Keratinocyte (primary cell): ENCODE data around the gene UNC13A. TPM values are rescaled to one million over a fixed set of nuclear protein-coding genes. Genes with fewer than 3 reads are reported as not detected.

Experiments used
- DNase-seq: peaks from one replicate; pipeline ENCODE4 v3.0.0-alpha.2; 2011; ENCODE audit warnings: low read depth, missing footprints, low spot score
- FAIRE-seq: peaks from 2 replicates; lab custom pipeline; 2011; peaks lifted over from hg19 to GRCh38; lab: Jason Lieb, UNC
- H2AFZ ChIP-seq: 2 replicates; pipeline ENCODE4 v1.6.0; 2012; ENCODE audit warnings: low read length, control low read depth, inconsistent platforms; ENCODE audit not compliant: control insufficient read depth
- H3K27ac ChIP-seq: 2 replicates; pipeline ENCODE4 v1.5.1; 2011; ENCODE audit warnings: low read length; ENCODE audit not compliant: control insufficient read depth, insufficient read depth
- H3K27me3 ChIP-seq: 3 replicates; pipeline ENCODE4 v1.6.0; 2011; ENCODE audit warnings: low read length; ENCODE audit not compliant: control insufficient read depth, insufficient read depth; ENCODE audit errors: extremely low read depth
- H3K36me3 ChIP-seq, 2 experiments: 2 replicates in 1 of 2; 3 replicates in 1 of 2; pipeline ENCODE4 v1.5.1; 2011; ENCODE audit warnings: low read length in 2 of 2, mild to moderate bottlenecking in 1 of 2; ENCODE audit not compliant: control insufficient read depth in 2 of 2, insufficient read depth in 2 of 2; ENCODE audit errors: extremely low read depth in 1 of 2
- H3K4me1 ChIP-seq: 3 replicates; pipeline ENCODE4 v1.5.1; 2011; ENCODE audit warnings: low read length; ENCODE audit not compliant: control insufficient read depth, insufficient read depth; ENCODE audit errors: extremely low read depth
- H3K4me2 ChIP-seq: 3 replicates; pipeline ENCODE4 v1.6.0; 2011; ENCODE audit warnings: low read depth, low read length; ENCODE audit not compliant: control insufficient read depth, insufficient read depth; ENCODE audit errors: extremely low read depth
- H3K4me3 ChIP-seq, 3 experiments: fragments of 200-600 bp in 1 of 3; sonication (generic) in 1 of 3; 2 replicates in 2 of 3; 3 replicates in 1 of 3; pipeline ENCODE4 v1.5.1; 2011 to 2016; ENCODE audit warnings: low read length in 3 of 3, mild to moderate bottlenecking in 3 of 3, control low read depth in 2 of 3, inconsistent platforms in 1 of 3, low read depth in 1 of 3, mixed read lengths in 1 of 3, mixed run types in 1 of 3, moderate library complexity in 1 of 3; ENCODE audit not compliant: control insufficient read depth in 2 of 3, insufficient read depth in 2 of 3; ENCODE audit errors: extremely low read depth in 1 of 3
- H3K79me2 ChIP-seq: 2 replicates; pipeline ENCODE4 v1.6.0; 2012; ENCODE audit warnings: low read length; ENCODE audit not compliant: control insufficient read depth, insufficient read depth
- H3K9ac ChIP-seq: 3 replicates; pipeline ENCODE4 v1.6.0; 2011; ENCODE audit warnings: low read length; ENCODE audit not compliant: control insufficient read depth, insufficient read depth; ENCODE audit errors: extremely low read depth
- H3K9me1 ChIP-seq: 3 replicates; pipeline ENCODE4 v1.6.0; 2011; ENCODE audit warnings: low read length; ENCODE audit not compliant: control insufficient read depth, insufficient read depth; ENCODE audit errors: extremely low read depth
- H3K9me3 ChIP-seq: 2 replicates; pipeline ENCODE4 v1.5.1; 2012; ENCODE audit warnings: low read depth, low read length; ENCODE audit not compliant: control insufficient read depth
- H4K20me1 ChIP-seq: 3 replicates; pipeline ENCODE4 v1.6.0; 2011; ENCODE audit warnings: low read length; ENCODE audit not compliant: control insufficient read depth, insufficient read depth; ENCODE audit errors: extremely low read depth
- CTCF ChIP-seq, 3 experiments: IDR thresholded peaks in 1 of 3; conservative IDR thresholded peaks in 1 of 3; optimal IDR thresholded peaks in 1 of 3; 2 replicates in 2 of 3; 3 replicates in 1 of 3; pipeline versions ENCODE3 to v1.5.1; 2011; ENCODE audit warnings: low read length in 3 of 3, mild to moderate bottlenecking in 3 of 3, moderate library complexity in 2 of 3, control low read depth in 1 of 3, inconsistent platforms in 1 of 3; ENCODE audit not compliant: insufficient read depth in 2 of 3; ENCODE audit errors: extremely low read depth in 1 of 3
- EZH2 ChIP-seq: IDR thresholded peaks from one replicate; pipeline ENCODE4 v1.6.1; 2012; ENCODE audit warnings: inconsistent platforms, mild to moderate bottlenecking, low read length, moderate library complexity
- dilution Hi-C: fragments of 300-500 bp; cut with MboI; formaldehyde crosslinking; loops from one replicate; pipeline ENCODE4 v1.7.0; 2020; ENCODE audit warnings: low sequenced_read_pairs; ENCODE audit not compliant: extremely low pct_ligation_motif_present
- polyA plus RNA-seq, 5 experiments: library from polyadenylated mRNA; depleted of rRNA in 3 of 5; stranded (reverse) in 3 of 5; stranded (forward) in 1 of 5; unstranded in 1 of 5; fragments of >200 nt; gene quantifications; 1 replicate in 1 of 5; 2 replicates in 3 of 5; 3 replicates in 1 of 5; pipeline versions ENCODE4 v1.2.1 to v1.2.3, GENCODE V29; 2011 to 2012; ENCODE audit warnings: missing spikeins in 2 of 5, low read depth in 1 of 5, low replicate concordance in 1 of 5

UNC13A gene
- polyA plus RNA-seq, 1 donor (not counting 4 experiments of a cell fraction or from before 2014, with no cell fraction given) = under 0.01 TPM

- no peak for TF ChIP-seq EZH2
- TF ChIP-seq CTCF (optimal IDR thresholded peaks at IDR 0.05 in 1 of 3, IDR thresholded peaks at IDR 0.05 in 1 of 3, conservative IDR thresholded peaks at IDR 0.05 in 1 of 3; ENCODE audit: extremely low read depth in 1 of 3, insufficient read depth in 2 of 3, low read length in 3 of 3) = no peak
- dilution Hi-C loops = no loop called here
- Histone ChIP-seq H3K4me2 (no peak overlapping the region), H3K27me3 (no peaks in the 10 kb centered on the region), H3K9ac (no peak overlapping the region), H4K20me1 (no peaks in the 10 kb centered on the region), H3K9me3 (no peaks in the 10 kb centered on the region), H3K9me1 (no peaks in the 10 kb centered on the region), H3K27ac (no peak overlapping the region), H3K4me3 (no peak overlapping the region), H2AFZ (no peak overlapping the region), H3K4me1 (no peaks in the 10 kb centered on the region), H3K36me3 (no peaks in the 10 kb centered on the region), H3K79me2 (no peaks in the 10 kb centered on the region)
- FAIRE-seq = no peak
- DNase-seq = no peak
These were observed 61.0 kb downstream of the UNC13A start for GRCh38 chr19:17627161-17627560.

- Histone ChIP-seq H3K79me2 (no peaks in the 10 kb centered on the region), H3K4me3 (no peak overlapping the region), H3K4me1 (no peaks in the 10 kb centered on the region), H3K27me3 (no peaks in the 10 kb centered on the region), H3K36me3 (no peaks in the 10 kb centered on the region), H4K20me1 (no peaks in the 10 kb centered on the region), H3K9ac (no peak overlapping the region), H3K4me2 (no peak overlapping the region), H3K27ac (no peak overlapping the region), H2AFZ (no peak overlapping the region), H3K9me1 (no peaks in the 10 kb centered on the region), H3K9me3 (no peaks in the 10 kb centered on the region)
- dilution Hi-C loops = no loop called here
- TF ChIP-seq CTCF (optimal IDR thresholded peaks at IDR 0.05 in 1 of 3, IDR thresholded peaks at IDR 0.05 in 1 of 3, conservative IDR thresholded peaks at IDR 0.05 in 1 of 3; ENCODE audit: extremely low read depth in 1 of 3, insufficient read depth in 2 of 3, low read length in 3 of 3) = no peak
- TF ChIP-seq EZH2 = no peak
- DNase-seq (no peak), FAIRE-seq (no peak)
These were observed 61.6 kb downstream of the UNC13A start for GRCh38 chr19:17626456-17627015.
